Liver (tissue), 9 donors: ENCODE data around the gene USP30. TPM values are rescaled to one million over a fixed set of nuclear protein-coding genes. Genes with fewer than 3 reads are reported as not detected.

Experiments used
- DNase-seq: peaks from one replicate; pipeline ENCODE4 v3.0.0-alpha.2; 2017; ENCODE audit warnings: low spot score
- H3K27ac ChIP-seq, 2 donors: one replicate each; pipeline ENCODE4 v1.7.0; 2013; ENCODE audit warnings: inconsistent platforms in 2 of 2, low read length in 2 of 2, control low read depth in 1 of 2, low read depth in 1 of 2, mild to moderate bottlenecking in 1 of 2
- H3K27me3 ChIP-seq, 4 donors: one replicate each; pipeline versions ENCODE4 v1.6.1 to v1.7.0; 2013; ENCODE audit warnings: low read length in 3 of 4, inconsistent platforms in 1 of 4, mild to moderate bottlenecking in 1 of 4, moderate library complexity in 1 of 4; ENCODE audit not compliant: control insufficient read depth in 4 of 4, insufficient read depth in 4 of 4
- H3K36me3 ChIP-seq, 4 donors: one replicate each; pipeline versions ENCODE4 v1.6.1 to v1.7.0; 2013; ENCODE audit warnings: low read length in 3 of 4, mild to moderate bottlenecking in 3 of 4, low read depth in 1 of 4, moderate library complexity in 1 of 4; ENCODE audit not compliant: control insufficient read depth in 4 of 4, insufficient read depth in 3 of 4
- H3K4me1 ChIP-seq, 4 donors: one replicate each; pipeline versions ENCODE4 v1.6.1 to v1.7.0; 2013; ENCODE audit warnings: low read length in 3 of 4, mild to moderate bottlenecking in 3 of 4, moderate library complexity in 1 of 4; ENCODE audit not compliant: control insufficient read depth in 4 of 4, insufficient read depth in 4 of 4
- H3K4me3 ChIP-seq, 3 donors: one replicate each; pipeline versions ENCODE4 v1.6.1 to v1.7.0; 2013; ENCODE audit warnings: low read length in 3 of 3, control low read depth in 1 of 3, low read depth in 1 of 3, mild to moderate bottlenecking in 1 of 3
- H3K9ac ChIP-seq, 2 donors: one replicate each; pipeline ENCODE4 v1.7.0; 2013; ENCODE audit warnings: low read length in 2 of 2, mild to moderate bottlenecking in 2 of 2, moderate library complexity in 2 of 2, control low read depth in 1 of 2, low read depth in 1 of 2
- H3K9me3 ChIP-seq, 4 donors: one replicate each; pipeline versions ENCODE4 v1.6.1 to v1.7.0; 2013; ENCODE audit warnings: low read length in 3 of 4; ENCODE audit not compliant: control insufficient read depth in 4 of 4
- ATF3 ChIP-seq: IDR thresholded peaks from 2 replicates; pipeline ENCODE4 v1.6.1; 2016; ENCODE audit warnings: antibody characterized with exemption
- CTCF ChIP-seq: fragments of 150-350 bp; IDR thresholded peaks from 2 replicates; pipeline ENCODE4 v1.5.1; 2017; ENCODE audit warnings: improper control_type of control experiment, low read depth, low read length; ENCODE audit not compliant: missing input control
- EGR1 ChIP-seq, 2 donors: IDR thresholded peaks; 2 replicates each; pipeline ENCODE4 v1.6.1; 2016 to 2018; ENCODE audit warnings: antibody characterized with exemption in 2 of 2, low read depth in 2 of 2
- FOXA1 ChIP-seq: IDR thresholded peaks from 2 replicates; pipeline ENCODE4 v1.6.1; 2016; ENCODE audit warnings: antibody characterized with exemption
- FOXA2 ChIP-seq: IDR thresholded peaks from 2 replicates; pipeline ENCODE4 v1.6.1; 2016; ENCODE audit warnings: antibody characterized with exemption
- GABPA ChIP-seq, 2 donors: IDR thresholded peaks in 1 of 2; conservative IDR thresholded peaks in 1 of 2; 2 replicates each; pipeline ENCODE4 v1.6.1; 2016; ENCODE audit warnings: antibody characterized with exemption in 2 of 2, mild to moderate bottlenecking in 1 of 2, moderate library complexity in 1 of 2
- HNF4A ChIP-seq, 2 donors: conservative IDR thresholded peaks; 2 replicates each; pipeline ENCODE4 v1.6.1; 2016; ENCODE audit warnings: antibody characterized with exemption in 2 of 2, mild to moderate bottlenecking in 2 of 2
- HNF4G ChIP-seq: IDR thresholded peaks from 2 replicates; pipeline ENCODE4 v1.6.1; 2016; ENCODE audit warnings: antibody characterized with exemption
- JUND ChIP-seq, 2 donors: IDR thresholded peaks; 2 replicates each; pipeline ENCODE4 v1.6.1; 2016; ENCODE audit warnings: antibody characterized with exemption in 2 of 2
- MAX ChIP-seq: IDR thresholded peaks from 2 replicates; pipeline ENCODE4 v1.6.1; 2016; ENCODE audit warnings: antibody characterized with exemption
- RXRA ChIP-seq, 2 donors: IDR thresholded peaks; 2 replicates each; pipeline ENCODE4 v1.6.1; 2017 to 2018; ENCODE audit warnings: antibody characterized with exemption in 2 of 2, mild to moderate bottlenecking in 1 of 2
- SP1 ChIP-seq: IDR thresholded peaks from 2 replicates; pipeline ENCODE4 v1.6.1; 2018; ENCODE audit warnings: antibody characterized with exemption, mild to moderate bottlenecking
- TAF1 ChIP-seq: conservative IDR thresholded peaks from 2 replicates; pipeline ENCODE4 v1.6.1; 2016; ENCODE audit warnings: antibody characterized with exemption, mild to moderate bottlenecking
- ZBTB33 ChIP-seq: IDR thresholded peaks from 2 replicates; pipeline ENCODE4 v1.6.1; 2016; ENCODE audit warnings: antibody characterized with exemption
- WGBS: extraction: QIAGEN DNeasy Blood & Tissue Kit; methylation state at CpG from one replicate; pipeline ENCODE4 v1.1.7; 2013; 5-methylcytosine and 5-hydroxymethylcytosine counted together
- polyA plus RNA-seq, 2 donors: library from polyadenylated mRNA; stranded (reverse) in 1 of 2; unstranded in 1 of 2; fragments of 200-250 nt in 1 of 2; fragments of >200 nt in 1 of 2; fragmentation: Nextera tagmentation in 1 of 2; extraction: Ambion mirVana in 1 of 2; gene quantifications; one replicate each; pipeline versions ENCODE4 v1.2.1 to v1.2.3, GENCODE V29; 2013 to 2015
- total RNA-seq, 2 donors: library from RNA; depleted of rRNA; stranded (reverse); fragments of >200 nt; gene quantifications; one replicate each; pipeline ENCODE4 v1.2.3, GENCODE V29; 2014
- donor health status: healthy.
- donor health status: healthy.
- donor health status: healthy.
- donor health status: healthy.
- donor health status: healthy.

The USP30 gene
- total and polyA plus RNA-seq, 4 donors: 6.4 to 12.1 (median 9.4) TPM

- H3K36me3 ChIP-seq: peaks cover 0 to 2% (median 0%) of the 10 kb centered on the region in 4 donors
- no peaks in the 10 kb centered on the region for H3K9me3 ChIP-seq
- no peaks in the 10 kb centered on the region for H3K27me3 ChIP-seq
- 76% methylated on average over 3 of the region's 3 CpGs for WGBS
- H3K27ac ChIP-seq: peak overlapping the region in 1 of 2 donors; percentile 23
- peaks cover 14 to 47% (median 40%) of the 10 kb centered on the region in 4 donors for H3K4me1 ChIP-seq
- TF ChIP-seq JUND (IDR thresholded peaks at IDR 0.05) (no peak), HNF4A (conservative IDR thresholded peaks at IDR 0.05) (peak; percentile 43 to 77), SP1 (peak; percentile 49), RXRA (IDR thresholded peaks at IDR 0.05) (peak; percentile 86 to 97)
- no peak overlapping the region for H3K4me3 ChIP-seq
- no peak overlapping the region for H3K9ac ChIP-seq
- DNase-seq: no peak
Observed at GRCh38 chr12:109121346-109121880, 69.0 kb downstream of the USP30 start.

- no peak for DNase-seq
- TF ChIP-seq SP1 (no peak), FOXA2 (no peak), GABPA (IDR thresholded peaks at IDR 0.05 in 1 of 2, conservative IDR thresholded peaks at IDR 0.05 in 1 of 2) (no peak), JUND (IDR thresholded peaks at IDR 0.05) (no peak), MAX (no peak), ATF3 (no peak), FOXA1 (no peak), EGR1 (IDR thresholded peaks at IDR 0.05; ENCODE audit: low read depth in 2 of 2) (no peak), RXRA (IDR thresholded peaks at IDR 0.05) (no peak), ZBTB33 (no peak), HNF4A (conservative IDR thresholded peaks at IDR 0.05) (no peak)
- peaks cover 0 to 2% (median 0%) of the 10 kb centered on the region in 4 donors for H3K36me3 ChIP-seq
- WGBS: 90% methylated on average over 12 of the region's 12 CpGs
- no peak overlapping the region for H3K9ac ChIP-seq
- no peaks in the 10 kb centered on the region for H3K27me3 ChIP-seq
- H3K4me3 ChIP-seq: no peak overlapping the region
- H3K9me3 ChIP-seq: no peaks in the 10 kb centered on the region
- H3K4me1 ChIP-seq: peaks cover 7 to 49% (median 44%) of the 10 kb centered on the region in 4 donors
- H3K27ac ChIP-seq: no peak overlapping the region
Observed at GRCh38 chr12:109124878-109125648, 72.7 kb downstream of the USP30 start.

- no peak overlapping the region for H3K27ac ChIP-seq
- 82% methylated on average over 7 of the region's 7 CpGs for WGBS
- H3K9me3 ChIP-seq: no peaks in the 10 kb centered on the region
- H3K27me3 ChIP-seq: no peaks in the 10 kb centered on the region
- H3K36me3 ChIP-seq: peaks cover 0 to 2% (median 0%) of the 10 kb centered on the region in 4 donors
- H3K9ac ChIP-seq: no peak overlapping the region
- peaks cover 8 to 49% (median 47%) of the 10 kb centered on the region in 4 donors for H3K4me1 ChIP-seq
- no peak for DNase-seq
- H3K4me3 ChIP-seq: no peak overlapping the region
- TF ChIP-seq FOXA1 (no peak), SP1 (no peak), HNF4G (no peak), FOXA2 (no peak), CTCF (no peak), TAF1 (no peak), ATF3 (no peak)
Observed at GRCh38 chr12:109125791-109126190, 73.4 kb downstream of the USP30 start.
